HS-5 (cell line): ENCODE results near the gene GLB1L3.

Source experiments
- DNase-seq: peaks from one replicate; pipeline ENCODE4 v3.0.0-alpha.2; 2012; ENCODE audit warnings: low read depth

Gene GLB1L3

GRCh38 chr11:134363161-134363560 is 87.0 kb downstream of the GLB1L3 start:
- no peak for DNase-seq

GRCh38 chr11:134363592-134363991 is 87.4 kb downstream of the GLB1L3 start:
- DNase-seq: no peak

GRCh38 chr11:134364261-134364660 is 88.1 kb downstream of the GLB1L3 start:
- no peak for DNase-seq

- DNase-seq: no peak
Measured at GRCh38 chr11:134365011-134365925, 89.1 kb downstream of the GLB1L3 start.

GRCh38 chr11:134366254-134366653 is 90.1 kb downstream of the GLB1L3 start:
- DNase-seq: no peak

- DNase-seq: no peak
Measured at GRCh38 chr11:134367781-134368180, 91.6 kb downstream of the GLB1L3 start.
